HG02678 (cell line): Measurements from ENCODE around the gene PARL.

Experiments used
- ATAC-seq: cut with Tn5 transposase; IDR thresholded peaks from one replicate; pipeline ENCODE4 v1.9.1; 2021; ENCODE audit warnings: mild to moderate bottlenecking, moderate library complexity; ENCODE audit not compliant: unreplicated experiment

Gene PARL

DNA sequence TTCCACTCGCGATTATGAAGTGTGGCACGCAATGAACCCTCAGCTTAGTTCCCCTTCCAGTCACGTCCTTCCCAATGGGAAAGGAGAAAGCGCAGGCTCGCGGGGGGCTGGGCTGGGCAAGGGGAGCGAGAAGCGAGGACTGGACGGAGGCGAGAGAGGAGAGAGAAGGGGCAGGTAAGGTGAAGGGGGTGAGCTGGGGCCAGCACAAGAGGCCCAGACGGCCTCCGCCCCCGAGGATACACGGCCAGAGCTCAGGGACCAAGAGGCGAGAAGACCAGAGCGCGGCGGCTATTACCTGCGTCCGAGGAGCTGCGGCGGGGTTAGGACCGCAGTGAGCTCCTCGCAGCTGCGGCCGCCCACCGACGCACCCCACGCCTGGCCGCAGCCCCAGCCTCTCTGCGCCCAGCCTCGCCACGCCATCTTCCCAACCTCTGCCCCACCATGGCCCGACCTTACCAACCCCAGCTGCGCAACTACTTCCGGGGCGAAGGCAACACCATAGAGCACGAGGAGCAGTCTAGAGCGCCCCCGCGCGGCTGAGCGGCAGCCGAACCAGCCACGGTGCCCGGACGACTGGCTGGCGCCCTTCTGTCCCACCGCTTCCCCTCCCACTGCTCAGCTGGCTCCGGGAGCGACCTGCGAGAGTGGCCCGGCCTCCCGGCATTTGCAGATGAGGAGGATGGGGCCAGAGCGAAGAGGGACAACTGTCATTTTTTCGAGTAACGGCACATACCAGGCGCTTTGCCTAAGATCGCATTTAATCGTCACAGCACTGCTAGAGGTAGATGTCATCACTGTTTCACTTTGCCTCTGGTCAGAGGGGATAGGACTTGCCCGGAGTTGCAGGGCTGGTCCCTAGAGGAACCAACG lies at the start of gene PARL:
TSS of gene PARL (minus strand) at position 454 of the 870 bp plus-strand sequence. CDS start at position 420, 34 bp downstream.
- peak; percentile 100 for ATAC-seq

- ATAC-seq, result no peak
These were observed 48.5 kb upstream of the PARL start for GRCh38 chr3:183933160-183933559.

DNA sequence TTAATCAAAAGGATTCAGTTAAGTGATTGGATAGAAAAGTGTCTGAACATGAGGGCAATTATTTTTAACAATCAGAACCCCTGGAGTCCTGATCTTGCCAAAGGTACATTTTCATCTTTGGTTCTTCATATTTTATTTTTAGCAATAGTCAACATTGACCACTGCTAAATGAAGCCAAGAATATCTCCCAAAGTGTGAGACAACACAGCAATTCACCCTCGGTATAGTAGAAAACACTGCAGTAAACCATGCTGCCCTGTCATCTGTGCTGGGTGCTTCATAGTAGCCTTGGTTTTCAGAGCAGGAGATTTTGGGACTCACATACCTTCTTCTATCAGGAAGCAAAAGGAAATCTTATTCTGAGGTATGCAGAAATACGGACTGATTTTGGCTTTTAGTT lies 47.2 kb upstream of the PARL start:
- ATAC-seq, result no peak

DNA sequence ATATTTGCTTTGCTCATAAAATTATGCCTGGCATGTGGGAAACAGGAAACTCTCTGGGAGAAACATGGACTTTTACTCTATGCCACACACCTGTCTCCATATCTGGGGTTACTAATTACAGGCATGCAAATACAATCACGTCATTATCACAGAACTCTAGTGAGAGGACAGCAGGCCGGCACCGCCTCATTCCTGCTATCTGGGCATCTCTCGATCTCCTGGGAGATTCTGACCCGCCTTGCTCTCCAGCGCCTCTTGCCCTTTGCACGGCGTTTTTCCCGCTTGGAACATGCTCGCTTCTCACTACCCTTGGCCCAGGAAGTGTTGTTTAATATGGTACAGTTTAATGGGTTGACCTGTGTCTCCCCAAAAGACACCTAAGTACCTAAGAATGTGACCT lies 45.4 kb upstream of the PARL start:
- ATAC-seq, result no peak

GRCh38 chr3:183927059-183927458 lies 42.4 kb upstream of the PARL start:
- ATAC-seq, result no peak

DNA sequence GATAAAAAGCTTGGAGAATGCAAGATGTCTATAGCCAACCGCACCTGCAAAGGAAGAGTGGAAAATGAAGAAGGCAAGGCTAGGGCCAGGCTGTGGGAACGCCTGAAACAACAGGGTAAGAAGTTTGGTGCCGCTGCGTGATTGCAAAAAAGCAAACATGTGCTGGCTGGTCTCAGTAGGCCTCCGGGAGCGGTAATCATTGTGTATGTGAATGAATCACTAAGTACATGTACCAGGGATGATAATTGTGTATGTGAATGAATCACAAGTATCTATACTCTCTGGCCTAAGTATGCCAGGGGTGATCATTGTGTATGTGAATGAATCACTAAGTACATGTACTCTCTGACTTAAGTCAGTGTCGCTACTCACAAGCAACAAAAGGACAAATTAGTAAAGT lies 40.3 kb upstream of the PARL start:
- no peak for ATAC-seq

- ATAC-seq, result no peak
These were observed 39.9 kb upstream of the PARL start for GRCh38 chr3:183924543-183924942.

DNA sequence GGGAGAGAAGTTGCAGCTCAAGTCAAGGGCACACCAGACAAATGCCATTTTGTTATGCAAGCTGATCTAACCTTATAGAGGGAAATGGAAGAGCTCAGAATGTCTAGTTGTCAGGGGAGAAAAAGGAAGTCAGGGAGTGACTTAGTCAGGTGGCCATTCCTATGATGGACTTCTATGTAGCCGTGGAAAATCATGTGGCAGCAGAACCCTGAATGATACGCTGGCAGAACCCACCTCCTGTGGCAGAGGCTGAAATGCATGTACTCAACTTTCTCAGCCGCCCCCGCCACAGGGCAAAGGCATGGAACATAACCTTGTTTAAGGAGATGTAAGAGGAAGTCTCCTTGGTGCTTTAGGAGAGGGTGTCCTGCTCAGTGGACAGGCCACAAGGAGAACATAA lies 37.7 kb upstream of the PARL start:
- no peak for ATAC-seq

GRCh38 chr3:183921096-183921495 lies 36.4 kb upstream of the PARL start:
- no peak for ATAC-seq

DNA sequence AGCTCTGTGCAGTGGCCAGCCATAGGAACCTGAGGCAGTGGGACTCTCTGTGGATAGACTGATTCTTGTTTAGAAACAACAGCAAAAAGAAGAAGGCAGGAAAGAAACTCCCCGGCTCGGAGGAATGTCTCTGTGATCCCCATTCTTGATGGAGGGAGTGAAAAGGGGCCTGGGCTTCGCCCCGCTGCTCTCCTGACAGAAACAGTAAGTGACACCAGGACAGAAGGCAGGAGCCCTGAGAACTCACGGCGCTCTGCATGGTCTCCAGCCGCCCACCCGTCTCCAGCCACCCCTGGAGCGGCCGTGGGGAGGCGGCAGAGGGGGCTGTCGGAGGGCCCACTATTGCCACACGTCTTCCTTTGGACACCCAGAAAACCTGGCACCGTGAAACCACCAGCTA lies 35.7 kb upstream of the PARL start:
- ATAC-seq, result no peak

- ATAC-seq, result no peak
These were observed 33.5 kb upstream of the PARL start for GRCh38 chr3:183918178-183918577.

DNA sequence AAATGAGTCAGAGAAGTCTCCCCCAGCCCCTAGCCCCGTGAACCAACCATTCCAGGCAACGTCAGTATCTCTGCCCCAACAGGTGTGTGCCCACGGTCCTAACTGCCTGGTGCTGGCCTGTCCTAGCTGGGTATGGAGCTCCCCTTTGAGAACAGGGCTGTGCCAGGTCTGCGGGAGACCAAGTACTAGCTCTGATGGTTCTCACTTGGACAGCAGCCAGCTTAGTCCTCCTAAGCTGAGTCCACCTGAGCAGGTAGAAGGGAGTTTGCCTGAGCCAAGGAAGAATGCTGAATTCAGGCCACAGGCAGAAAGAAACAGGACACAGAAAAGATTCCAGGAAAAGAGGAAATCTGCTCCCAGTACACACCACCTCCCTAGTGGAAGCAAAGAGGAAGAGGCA lies 33.1 kb upstream of the PARL start:
- no peak for ATAC-seq

DNA sequence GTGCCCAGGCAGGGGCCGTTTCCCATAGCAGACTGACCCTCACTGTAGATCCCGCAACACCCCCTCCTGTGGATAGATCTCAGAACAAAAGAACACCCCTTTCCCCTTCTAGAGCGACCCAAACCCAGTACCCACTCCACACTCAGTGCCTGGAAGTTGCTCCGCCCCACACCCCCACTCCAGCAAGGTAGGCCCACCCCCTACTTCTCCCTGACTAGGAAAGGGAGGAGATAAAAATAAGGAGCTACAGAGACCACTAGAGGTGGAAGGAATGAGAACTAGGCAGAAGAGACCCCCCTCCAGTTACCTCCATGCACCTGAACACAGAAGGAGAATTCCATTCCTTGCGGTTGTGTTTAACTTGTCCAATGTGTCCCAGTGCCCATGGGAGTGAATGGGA lies 30.2 kb upstream of the PARL start:
- no peak for ATAC-seq

DNA sequence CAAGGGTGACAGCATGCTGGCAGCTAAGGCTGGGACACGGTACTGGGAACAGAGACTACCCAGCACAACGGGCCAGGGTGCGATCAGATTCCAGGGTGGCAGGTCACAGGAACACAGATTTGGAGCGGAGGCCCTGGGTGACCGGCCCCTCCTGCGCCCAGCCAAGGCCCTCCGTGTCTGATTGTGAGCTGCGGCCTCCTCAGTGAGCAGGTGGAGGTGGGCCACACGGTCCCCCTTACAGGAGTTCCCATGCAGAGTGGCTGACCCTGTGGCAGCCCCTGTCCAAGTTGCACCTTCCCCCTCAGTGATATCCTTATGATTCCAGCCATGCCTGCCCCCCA lies 28.9 kb upstream of the PARL start:
- ATAC-seq, result no peak

DNA sequence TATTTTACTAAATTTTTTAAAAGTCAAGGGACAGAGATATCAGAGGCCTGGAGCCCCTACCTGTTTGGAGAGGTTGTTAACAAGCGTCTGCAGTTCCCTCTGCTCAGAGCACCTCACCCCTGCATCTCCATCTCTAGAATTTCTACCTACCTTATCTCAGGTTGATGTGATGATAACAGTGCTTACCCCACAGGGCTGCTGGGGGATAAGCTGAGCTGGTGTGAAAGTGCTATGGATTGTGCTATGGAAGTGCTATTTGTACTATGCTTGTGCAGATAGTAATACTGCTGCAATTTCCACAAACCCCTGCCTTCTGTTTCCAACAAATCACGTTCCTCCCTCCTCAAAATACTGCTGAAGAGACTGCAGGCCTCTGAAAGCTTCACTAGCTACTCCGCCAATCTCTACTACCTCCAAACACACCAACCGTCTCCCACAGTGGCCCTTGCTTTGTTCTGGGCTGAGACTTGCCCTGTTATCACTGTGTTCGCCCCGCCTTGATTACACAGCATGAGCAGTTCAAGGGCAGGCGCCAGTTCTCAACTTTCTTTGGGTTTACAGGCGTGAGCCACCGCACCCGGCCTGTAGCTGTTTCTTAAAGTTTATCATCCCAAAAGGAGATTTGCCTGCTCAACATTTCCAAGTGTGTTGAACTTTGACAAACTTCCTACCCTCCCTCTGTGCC lies 28.4 kb upstream of the PARL start:
- no peak for ATAC-seq

- no peak for ATAC-seq
These were observed 27.3 kb upstream of the PARL start for GRCh38 chr3:183911763-183912506.

GRCh38 chr3:183911087-183911486 lies 26.4 kb upstream of the PARL start:
- no peak for ATAC-seq

DNA sequence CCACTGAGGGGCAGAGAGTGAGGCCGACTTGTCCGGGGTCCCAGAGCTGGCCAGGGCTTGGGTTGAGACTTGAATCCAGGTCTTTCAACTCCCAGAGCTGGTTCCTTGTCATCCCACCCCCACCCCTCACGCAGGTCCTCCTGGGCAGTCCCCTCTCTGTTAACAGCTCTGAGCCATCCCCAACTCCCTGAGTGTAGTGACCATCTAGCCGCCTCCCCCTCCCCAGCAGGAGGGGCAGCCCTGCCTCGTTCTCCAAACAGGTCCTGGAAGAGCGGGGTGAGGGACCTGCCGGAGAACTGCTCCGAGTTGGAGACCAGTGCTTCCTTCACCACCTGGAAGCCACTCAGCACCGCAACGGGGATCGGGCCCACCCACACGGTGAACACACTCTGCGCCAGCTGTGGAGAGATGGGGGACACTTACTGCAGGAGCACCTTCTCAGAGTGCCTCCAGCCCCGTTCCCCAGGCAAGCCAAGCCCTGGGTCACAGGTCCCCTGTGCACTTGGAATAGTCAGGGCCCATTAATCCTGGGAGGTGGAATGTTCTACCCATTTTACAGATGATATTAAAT lies 24.4 kb upstream of the PARL start:
- no peak for ATAC-seq

DNA sequence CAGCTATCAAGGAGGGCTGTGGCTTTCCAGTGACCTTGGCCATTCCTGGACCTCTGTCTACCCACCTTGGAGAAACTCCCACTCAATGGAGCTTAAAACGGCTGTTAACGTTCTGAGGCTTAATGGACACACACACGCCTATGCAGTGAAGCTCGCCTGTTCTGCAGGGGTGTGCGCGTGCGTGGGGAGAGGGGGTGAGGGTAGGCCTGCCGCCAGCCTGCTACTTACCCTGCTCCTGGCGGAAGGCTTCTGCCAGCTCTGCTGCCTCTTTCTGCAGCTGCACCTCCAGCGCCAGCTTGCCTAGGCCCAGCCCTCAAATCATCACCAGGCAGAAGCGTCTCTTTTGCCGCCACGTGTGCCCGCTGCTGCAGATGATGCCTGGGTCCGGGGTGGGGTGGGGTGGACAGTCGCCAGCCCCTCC lies 23.2 kb upstream of the PARL start:
- no peak for ATAC-seq

DNA sequence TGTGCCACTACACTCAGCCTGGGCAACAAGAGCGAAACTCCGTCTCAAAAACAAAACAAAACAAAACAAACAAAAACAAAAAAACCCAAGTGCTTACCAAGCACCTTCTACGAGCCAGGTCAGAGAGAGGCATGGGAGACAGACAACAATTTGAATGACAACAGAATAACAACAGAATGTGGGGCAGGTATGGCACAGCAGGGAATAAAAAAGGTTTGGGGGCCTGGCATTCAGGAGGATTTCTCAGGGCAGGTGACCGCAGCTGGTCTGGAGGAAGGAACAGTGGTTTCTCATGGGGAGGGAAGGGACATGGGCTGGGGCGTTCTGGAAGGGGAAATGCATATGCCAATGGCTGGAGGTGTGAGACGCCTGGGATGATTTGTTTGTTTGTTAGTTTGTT lies 22.5 kb upstream of the PARL start:
- no peak for ATAC-seq

GRCh38 chr3:183906234-183906921 lies 21.7 kb upstream of the PARL start:
- ATAC-seq, result no peak
